ENCODE results near the gene RPL36.

DNA sequence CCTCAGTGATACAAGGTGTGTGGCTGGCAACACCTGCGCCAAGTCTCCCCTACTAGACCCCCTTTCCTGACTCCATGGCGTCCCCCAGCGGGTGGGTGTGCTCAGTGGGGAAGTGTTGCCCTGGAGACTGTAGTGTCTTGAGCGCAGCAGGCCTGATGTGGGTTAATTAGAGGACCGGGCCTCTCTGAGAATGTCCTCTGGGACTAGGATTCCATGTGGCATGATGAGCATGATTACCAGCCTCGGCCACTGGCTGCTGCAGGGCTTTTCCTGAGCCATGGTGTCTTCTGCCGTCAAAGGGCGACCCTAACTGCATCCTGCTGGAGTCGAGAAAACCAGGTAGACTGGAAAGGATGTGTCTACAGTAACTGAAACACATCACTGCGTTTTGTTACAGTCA lies 37.8 kb upstream of the RPL36 start:
- TF ChIP-seq, protein P1, sequence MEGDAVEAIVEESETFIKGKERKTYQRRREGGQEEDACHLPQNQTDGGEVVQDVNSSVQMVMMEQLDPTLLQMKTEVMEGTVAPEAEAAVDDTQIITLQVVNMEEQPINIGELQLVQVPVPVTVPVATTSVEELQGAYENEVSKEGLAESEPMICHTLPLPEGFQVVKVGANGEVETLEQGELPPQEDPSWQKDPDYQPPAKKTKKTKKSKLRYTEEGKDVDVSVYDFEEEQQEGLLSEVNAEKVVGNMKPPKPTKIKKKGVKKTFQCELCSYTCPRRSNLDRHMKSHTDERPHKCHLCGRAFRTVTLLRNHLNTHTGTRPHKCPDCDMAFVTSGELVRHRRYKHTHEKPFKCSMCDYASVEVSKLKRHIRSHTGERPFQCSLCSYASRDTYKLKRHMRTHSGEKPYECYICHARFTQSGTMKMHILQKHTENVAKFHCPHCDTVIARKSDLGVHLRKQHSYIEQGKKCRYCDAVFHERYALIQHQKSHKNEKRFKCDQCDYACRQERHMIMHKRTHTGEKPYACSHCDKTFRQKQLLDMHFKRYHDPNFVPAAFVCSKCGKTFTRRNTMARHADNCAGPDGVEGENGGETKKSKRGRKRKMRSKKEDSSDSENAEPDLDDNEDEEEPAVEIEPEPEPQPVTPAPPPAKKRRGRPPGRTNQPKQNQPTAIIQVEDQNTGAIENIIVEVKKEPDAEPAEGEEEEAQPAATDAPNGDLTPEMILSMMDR (IDR thresholded peaks at IDR 0.05), result no peak
- TF ChIP-seq POLR2A (IDR thresholded peaks at IDR 0.05), result no peak

Data from body of pancreas (tissue), 4 donors.